ENCODE measurements around the gene CLUH.
"Not testable (repeated sequence)": the region's sequence is repeated elsewhere in the genome, so short reads cannot be mapped to it uniquely, and the experiment has no call there.

CLUH gene

DNA sequence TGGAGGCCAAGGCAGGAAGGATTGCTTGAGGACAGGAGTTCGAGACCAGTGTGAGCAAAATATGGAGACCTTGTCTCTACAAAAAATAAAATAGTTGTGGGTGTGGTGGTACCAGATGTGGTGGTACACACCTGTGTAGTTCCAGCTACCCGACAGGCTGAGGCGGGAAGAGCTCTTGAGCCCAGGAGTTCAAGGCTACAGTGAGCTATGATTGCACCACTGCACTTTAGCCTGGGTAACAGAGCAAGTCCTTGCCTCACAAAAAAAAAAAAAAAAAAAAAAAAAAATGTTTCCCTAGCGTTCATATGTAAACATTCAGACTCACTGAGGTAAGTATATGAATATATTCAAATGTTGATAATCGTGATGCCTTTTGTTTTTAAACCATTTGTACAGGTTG, 39.5 kb downstream of the CLUH start:
- H3K4me3 ChIP-seq (ENCODE audit: low read length), result no peak overlapping the region
- TF ChIP-seq, protein P1, sequence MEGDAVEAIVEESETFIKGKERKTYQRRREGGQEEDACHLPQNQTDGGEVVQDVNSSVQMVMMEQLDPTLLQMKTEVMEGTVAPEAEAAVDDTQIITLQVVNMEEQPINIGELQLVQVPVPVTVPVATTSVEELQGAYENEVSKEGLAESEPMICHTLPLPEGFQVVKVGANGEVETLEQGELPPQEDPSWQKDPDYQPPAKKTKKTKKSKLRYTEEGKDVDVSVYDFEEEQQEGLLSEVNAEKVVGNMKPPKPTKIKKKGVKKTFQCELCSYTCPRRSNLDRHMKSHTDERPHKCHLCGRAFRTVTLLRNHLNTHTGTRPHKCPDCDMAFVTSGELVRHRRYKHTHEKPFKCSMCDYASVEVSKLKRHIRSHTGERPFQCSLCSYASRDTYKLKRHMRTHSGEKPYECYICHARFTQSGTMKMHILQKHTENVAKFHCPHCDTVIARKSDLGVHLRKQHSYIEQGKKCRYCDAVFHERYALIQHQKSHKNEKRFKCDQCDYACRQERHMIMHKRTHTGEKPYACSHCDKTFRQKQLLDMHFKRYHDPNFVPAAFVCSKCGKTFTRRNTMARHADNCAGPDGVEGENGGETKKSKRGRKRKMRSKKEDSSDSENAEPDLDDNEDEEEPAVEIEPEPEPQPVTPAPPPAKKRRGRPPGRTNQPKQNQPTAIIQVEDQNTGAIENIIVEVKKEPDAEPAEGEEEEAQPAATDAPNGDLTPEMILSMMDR (IDR thresholded peaks at IDR 0.05; ENCODE audit: insufficient read depth, low read depth, low read length, missing control alignments), result no peak
- no peak for DNase-seq (ENCODE audit: low read depth)

GRCh38 chr17:2660410-2660809, 51.2 kb downstream of the CLUH start:
- H3K4me3 ChIP-seq (ENCODE audit: low read length); DNase-seq (ENCODE audit: low read depth): not testable (repeated sequence)

DNA sequence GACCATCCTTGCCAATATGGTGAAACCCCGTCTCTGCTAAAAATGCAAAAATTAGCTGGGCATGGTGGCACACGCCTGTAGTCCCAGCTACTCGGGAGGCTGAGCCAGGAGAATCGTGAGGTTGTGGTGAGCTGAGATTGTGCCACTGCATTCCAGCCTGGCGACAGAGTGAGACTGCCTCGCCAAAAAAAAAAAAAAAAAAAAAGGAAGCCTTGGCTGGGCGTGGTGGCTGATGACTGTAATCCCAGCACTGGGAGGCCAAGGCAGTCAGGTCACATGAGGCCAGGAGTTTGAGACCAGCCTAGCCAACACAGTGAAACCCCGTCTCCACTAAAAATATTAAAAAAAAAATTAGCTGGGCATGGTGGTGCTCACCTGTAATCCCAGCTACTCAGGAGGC, 52.2 kb downstream of the CLUH start:
- H3K4me3 ChIP-seq (ENCODE audit: low read length), result not testable (repeated sequence)
- DNase-seq (ENCODE audit: low read depth), result peak; percentile 48

DNA sequence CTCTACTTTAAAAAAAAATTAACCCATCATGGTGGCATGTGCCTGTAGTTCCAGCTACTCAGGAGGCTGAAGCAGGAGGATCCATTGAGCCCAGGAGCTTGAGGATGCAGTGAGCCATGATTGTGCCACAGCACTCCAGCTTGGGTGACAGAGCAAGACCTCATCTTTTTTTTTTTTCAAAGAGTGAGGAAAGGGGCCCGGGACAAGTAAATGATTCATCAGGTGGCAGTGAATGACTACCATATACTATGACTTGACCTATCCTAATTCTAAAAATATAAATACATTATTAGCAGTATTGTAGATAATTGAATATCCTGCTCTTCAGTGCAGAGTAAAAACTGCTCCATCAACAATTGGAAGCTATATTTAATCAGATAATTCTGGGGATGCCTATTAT, 55.3 kb downstream of the CLUH start:
- TF ChIP-seq, protein P1 (IDR thresholded peaks at IDR 0.05; ENCODE audit: insufficient read depth, low read depth, low read length, missing control alignments), result no peak
- peak; percentile 20 for DNase-seq (ENCODE audit: low read depth)
- no peak overlapping the region for H3K4me3 ChIP-seq (ENCODE audit: low read length)

DNA sequence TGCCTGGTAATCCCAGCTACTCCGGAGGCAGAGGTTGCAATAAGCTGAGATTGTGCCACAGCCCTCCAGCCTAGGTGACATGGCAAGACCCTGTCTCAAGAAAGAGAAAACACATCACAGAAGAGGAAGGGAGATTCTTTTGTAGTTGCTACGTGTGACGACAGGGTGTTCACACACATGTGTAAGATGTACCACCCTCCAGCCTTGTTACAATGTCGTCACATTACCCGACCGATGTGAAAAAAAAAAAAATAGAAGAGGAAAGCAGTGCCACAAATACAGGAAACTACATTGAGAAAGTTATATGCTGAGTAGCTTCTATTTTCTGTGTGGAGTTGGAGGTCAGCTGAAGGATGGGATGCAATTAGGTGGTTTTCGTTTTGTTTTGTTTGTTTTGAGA, 56.0 kb downstream of the CLUH start:
- TF ChIP-seq, protein P1 (IDR thresholded peaks at IDR 0.05; ENCODE audit: insufficient read depth, low read depth, low read length, missing control alignments), result no peak
- no peak overlapping the region for H3K4me3 ChIP-seq (ENCODE audit: low read length)
- no peak for DNase-seq (ENCODE audit: low read depth)

GRCh38 chr17:2652911-2653310, 58.7 kb downstream of the CLUH start:
- not testable (repeated sequence) for H3K4me3 ChIP-seq (ENCODE audit: low read length); DNase-seq (ENCODE audit: low read depth)

DNA sequence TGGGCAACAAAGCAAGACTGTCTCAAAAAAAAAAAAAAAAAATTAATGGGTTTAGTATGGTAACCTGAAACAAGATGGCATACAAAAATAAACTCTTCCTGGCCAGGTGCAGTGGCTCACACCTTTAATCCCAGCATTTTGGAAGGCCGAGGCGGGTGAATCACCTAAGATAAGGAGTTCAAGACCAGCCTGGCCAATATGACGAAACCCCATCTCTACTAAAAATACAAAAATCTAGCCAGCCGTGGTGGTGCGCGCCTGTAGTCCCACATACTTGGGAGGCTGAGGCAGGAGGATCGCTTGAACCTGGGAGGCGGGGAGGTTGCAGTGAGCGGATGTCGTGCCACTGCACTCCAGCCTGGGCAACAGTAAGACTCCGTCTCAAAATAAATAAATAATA, 62.4 kb downstream of the CLUH start:
- no peak for DNase-seq (ENCODE audit: low read depth)
- H3K4me3 ChIP-seq (ENCODE audit: low read length), result no peak overlapping the region
- TF ChIP-seq, protein P1 (IDR thresholded peaks at IDR 0.05; ENCODE audit: insufficient read depth, low read depth, low read length, missing control alignments), result no peak

- DNase-seq (ENCODE audit: low read depth), result no peak
- TF ChIP-seq, protein P1 (IDR thresholded peaks at IDR 0.05; ENCODE audit: insufficient read depth, low read depth, low read length, missing control alignments), result no peak
- no peak overlapping the region for H3K4me3 ChIP-seq (ENCODE audit: low read length)
Observed at GRCh38 chr17:2647957-2648356, 63.6 kb downstream of the CLUH start.

- no peak overlapping the region for H3K4me3 ChIP-seq (ENCODE audit: low read length)
- DNase-seq (ENCODE audit: low read depth), result no peak
- TF ChIP-seq, protein P1 (IDR thresholded peaks at IDR 0.05; ENCODE audit: insufficient read depth, low read depth, low read length, missing control alignments), result no peak
Observed at GRCh38 chr17:2644971-2645370, 66.6 kb downstream of the CLUH start.
